ENCODE measurements around the gene KCNAB1. TPM values are rescaled to one million over a fixed set of nuclear protein-coding genes. Genes with fewer than 3 reads are reported as not detected.

Gene KCNAB1
- total and polyA plus RNA-seq, 10 of the 15 experiments (the other 5 are each of a cell fraction or from before 2014, with no cell fraction given) = 0.11 to 0.69 (median 0.43) TPM; not detected in 6

DNA sequence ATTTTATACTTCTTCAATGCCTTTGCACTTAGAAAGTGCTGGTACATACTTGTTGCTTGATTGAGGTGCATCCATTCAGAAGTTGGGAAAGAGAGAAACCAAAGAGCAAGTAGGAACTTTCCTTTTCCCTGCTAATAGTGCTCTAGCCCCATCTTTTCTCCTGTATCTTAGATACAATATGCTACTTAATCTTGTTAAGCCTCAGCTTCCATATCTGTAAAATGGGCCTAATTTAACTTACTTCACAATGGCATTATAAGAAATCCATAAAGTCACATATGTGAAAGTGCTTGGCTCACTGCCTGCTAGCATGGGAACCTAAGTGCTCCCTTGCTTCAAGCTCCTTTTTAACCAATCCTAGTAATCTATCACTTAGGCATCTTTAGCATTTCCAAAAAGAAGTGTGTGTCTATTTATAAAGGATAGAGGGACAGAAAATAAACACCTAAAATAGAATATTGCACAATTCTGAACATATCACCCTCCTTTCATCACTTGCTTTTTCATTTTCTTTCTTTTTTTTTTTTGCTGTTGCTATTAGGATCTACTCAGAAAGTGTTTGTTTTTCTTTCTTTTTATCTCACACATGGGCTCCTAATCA lies 28.1 kb downstream of the KCNAB1 start:
- ATAC-seq = no peak
- H3K27ac ChIP-seq (ENCODE audit: control insufficient read depth, insufficient read depth) = no peak overlapping the region
- H3K27me3 ChIP-seq (replicated peaks in 1 of 2; ENCODE audit: control insufficient read depth in 2 of 2, insufficient read depth in 2 of 2, low read length in 1 of 2) = no peaks in the 10 kb centered on the region
- no peaks in the 10 kb centered on the region for H4K20me1 ChIP-seq (ENCODE audit: control insufficient read depth, insufficient read depth)
- TF ChIP-seq WRNIP1 (IDR thresholded peaks at IDR 0.05; ENCODE audit: borderline replicate concordance, low read depth, low read length) (no peak), BACH1 (IDR thresholded peaks at IDR 0.05; ENCODE audit: borderline replicate concordance) (no peak), POU2F2 (IDR thresholded peaks at IDR 0.05; ENCODE audit: borderline replicate concordance, low read depth, low read length) (no peak), RCOR1 (conservative IDR thresholded peaks at IDR 0.05; ENCODE audit: low read depth, low read length) (no peak), HDAC2 (IDR thresholded peaks at IDR 0.05) (no peak), EZH2 (IDR thresholded peaks at IDR 0.05; ENCODE audit: borderline replicate concordance, control insufficient read depth, low read depth, low read length) (no peak)
- TF ChIP-seq, protein P1, sequence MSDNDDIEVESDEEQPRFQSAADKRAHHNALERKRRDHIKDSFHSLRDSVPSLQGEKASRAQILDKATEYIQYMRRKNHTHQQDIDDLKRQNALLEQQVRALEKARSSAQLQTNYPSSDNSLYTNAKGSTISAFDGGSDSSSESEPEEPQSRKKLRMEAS (IDR thresholded peaks at IDR 0.05; ENCODE audit: low read depth, low read length) = no peak
- TF ChIP-seq, protein P2, sequence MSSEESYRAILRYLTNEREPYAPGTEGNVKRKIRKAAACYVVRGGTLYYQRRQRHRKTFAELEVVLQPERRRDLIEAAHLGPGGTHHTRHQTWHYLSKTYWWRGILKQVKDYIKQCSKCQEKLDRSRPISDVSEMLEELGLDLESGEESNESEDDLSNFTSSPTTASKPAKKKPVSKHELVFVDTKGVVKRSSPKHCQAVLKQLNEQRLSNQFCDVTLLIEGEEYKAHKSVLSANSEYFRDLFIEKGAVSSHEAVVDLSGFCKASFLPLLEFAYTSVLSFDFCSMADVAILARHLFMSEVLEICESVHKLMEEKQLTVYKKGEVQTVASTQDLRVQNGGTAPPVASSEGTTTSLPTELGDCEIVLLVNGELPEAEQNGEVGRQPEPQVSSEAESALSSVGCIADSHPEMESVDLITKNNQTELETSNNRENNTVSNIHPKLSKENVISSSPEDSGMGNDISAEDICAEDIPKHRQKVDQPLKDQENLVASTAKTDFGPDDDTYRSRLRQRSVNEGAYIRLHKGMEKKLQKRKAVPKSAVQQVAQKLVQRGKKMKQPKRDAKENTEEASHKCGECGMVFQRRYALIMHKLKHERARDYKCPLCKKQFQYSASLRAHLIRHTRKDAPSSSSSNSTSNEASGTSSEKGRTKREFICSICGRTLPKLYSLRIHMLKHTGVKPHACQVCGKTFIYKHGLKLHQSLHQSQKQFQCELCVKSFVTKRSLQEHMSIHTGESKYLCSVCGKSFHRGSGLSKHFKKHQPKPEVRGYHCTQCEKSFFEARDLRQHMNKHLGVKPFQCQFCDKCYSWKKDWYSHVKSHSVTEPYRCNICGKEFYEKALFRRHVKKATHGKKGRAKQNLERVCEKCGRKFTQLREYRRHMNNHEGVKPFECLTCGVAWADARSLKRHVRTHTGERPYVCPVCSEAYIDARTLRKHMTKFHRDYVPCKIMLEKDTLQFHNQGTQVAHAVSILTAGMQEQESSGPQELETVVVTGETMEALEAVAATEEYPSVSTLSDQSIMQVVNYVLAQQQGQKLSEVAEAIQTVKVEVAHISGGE (CRISPR knock-in tag; IDR thresholded peaks at IDR 0.05) = no peak
- TF ChIP-seq, protein P3, sequence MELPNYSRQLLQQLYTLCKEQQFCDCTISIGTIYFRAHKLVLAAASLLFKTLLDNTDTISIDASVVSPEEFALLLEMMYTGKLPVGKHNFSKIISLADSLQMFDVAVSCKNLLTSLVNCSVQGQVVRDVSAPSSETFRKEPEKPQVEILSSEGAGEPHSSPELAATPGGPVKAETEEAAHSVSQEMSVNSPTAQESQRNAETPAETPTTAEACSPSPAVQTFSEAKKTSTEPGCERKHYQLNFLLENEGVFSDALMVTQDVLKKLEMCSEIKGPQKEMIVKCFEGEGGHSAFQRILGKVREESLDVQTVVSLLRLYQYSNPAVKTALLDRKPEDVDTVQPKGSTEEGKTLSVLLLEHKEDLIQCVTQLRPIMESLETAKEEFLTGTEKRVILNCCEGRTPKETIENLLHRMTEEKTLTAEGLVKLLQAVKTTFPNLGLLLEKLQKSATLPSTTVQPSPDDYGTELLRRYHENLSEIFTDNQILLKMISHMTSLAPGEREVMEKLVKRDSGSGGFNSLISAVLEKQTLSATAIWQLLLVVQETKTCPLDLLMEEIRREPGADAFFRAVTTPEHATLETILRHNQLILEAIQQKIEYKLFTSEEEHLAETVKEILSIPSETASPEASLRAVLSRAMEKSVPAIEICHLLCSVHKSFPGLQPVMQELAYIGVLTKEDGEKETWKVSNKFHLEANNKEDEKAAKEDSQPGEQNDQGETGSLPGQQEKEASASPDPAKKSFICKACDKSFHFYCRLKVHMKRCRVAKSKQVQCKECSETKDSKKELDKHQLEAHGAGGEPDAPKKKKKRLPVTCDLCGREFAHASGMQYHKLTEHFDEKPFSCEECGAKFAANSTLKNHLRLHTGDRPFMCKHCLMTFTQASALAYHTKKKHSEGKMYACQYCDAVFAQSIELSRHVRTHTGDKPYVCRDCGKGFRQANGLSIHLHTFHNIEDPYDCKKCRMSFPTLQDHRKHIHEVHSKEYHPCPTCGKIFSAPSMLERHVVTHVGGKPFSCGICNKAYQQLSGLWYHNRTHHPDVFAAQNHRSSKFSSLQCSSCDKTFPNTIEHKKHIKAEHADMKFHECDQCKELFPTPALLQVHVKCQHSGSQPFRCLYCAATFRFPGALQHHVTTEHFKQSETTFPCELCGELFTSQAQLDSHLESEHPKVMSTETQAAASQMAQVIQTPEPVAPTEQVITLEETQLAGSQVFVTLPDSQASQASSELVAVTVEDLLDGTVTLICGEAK (IDR thresholded peaks at IDR 0.05; ENCODE audit: borderline replicate concordance) = no peak
- TF ChIP-seq, protein P4, sequence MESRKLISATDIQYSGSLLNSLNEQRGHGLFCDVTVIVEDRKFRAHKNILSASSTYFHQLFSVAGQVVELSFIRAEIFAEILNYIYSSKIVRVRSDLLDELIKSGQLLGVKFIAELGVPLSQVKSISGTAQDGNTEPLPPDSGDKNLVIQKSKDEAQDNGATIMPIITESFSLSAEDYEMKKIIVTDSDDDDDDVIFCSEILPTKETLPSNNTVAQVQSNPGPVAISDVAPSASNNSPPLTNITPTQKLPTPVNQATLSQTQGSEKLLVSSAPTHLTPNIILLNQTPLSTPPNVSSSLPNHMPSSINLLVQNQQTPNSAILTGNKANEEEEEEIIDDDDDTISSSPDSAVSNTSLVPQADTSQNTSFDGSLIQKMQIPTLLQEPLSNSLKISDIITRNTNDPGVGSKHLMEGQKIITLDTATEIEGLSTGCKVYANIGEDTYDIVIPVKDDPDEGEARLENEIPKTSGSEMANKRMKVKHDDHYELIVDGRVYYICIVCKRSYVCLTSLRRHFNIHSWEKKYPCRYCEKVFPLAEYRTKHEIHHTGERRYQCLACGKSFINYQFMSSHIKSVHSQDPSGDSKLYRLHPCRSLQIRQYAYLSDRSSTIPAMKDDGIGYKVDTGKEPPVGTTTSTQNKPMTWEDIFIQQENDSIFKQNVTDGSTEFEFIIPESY (IDR thresholded peaks at IDR 0.05) = no peak
- no peaks in the 10 kb centered on the region for H3K9me3 ChIP-seq (replicated peaks; ENCODE audit: control insufficient read depth, insufficient read depth, low read length)
- no peak for FAIRE-seq
- intact Hi-C loops (cut with micrococcal nuclease; ENCODE audit: unreplicated experiment) (no loop called here), in situ Hi-C loops (cut with MboI) (no loop called here)
- ChIA-PET SMC1A (ENCODE audit: uncharacterized antibody, unreplicated experiment) (interaction anchor here (0.6 to 6.3 kb wide), 9 partner anchors 13 to 1424 kb away, joined by 3 to 84 read pairs (median 4); no protein-coding TSS in a partner anchor), POLR2A (interaction anchor here (0.5 kb wide), 1 partner anchor 355 kb away, joined by 4 read pairs; no protein-coding TSS in a partner anchor), CTCF (interaction anchor here (0.7 to 9.5 kb wide), 12 partner anchors 12 to 1054 kb away, joined by 3 to 205 read pairs (median 5); no protein-coding TSS in a partner anchor), RAD21 (ENCODE audit: unreplicated experiment) (interaction anchor here (0.9 to 6.5 kb wide), 10 partner anchors 9 to 361 kb away, joined by 3 to 70 read pairs (median 3); partner anchors contain the start of gene C3orf33)
- H3K79me2 ChIP-seq (ENCODE audit: control insufficient read depth, insufficient read depth, low read length) = no peaks in the 10 kb centered on the region
- H3K4me3 ChIP-seq = no peak overlapping the region
- no peak overlapping the region for H2AFZ ChIP-seq (ENCODE audit: control insufficient read depth, low read depth, low read length)
- no peak for DNase-seq (ENCODE audit: low read depth, low spot score)
- no peaks in the 10 kb centered on the region for H3K4me1 ChIP-seq (ENCODE audit: control insufficient read depth, insufficient read depth, low read length)
- no peak overlapping the region for H3K4me2 ChIP-seq (ENCODE audit: control insufficient read depth, insufficient read depth)
- no peaks in the 10 kb centered on the region for H3K36me3 ChIP-seq (ENCODE audit: control insufficient read depth in 2 of 2, insufficient read depth in 2 of 2, low read length in 1 of 2)
- H3K9ac ChIP-seq (ENCODE audit: control insufficient read depth, insufficient read depth, low read length) = no peak overlapping the region
- BruUV-seq (replicated peaks) = no TSS peak
